SK-N-SH (cell line): ENCODE results near the gene SUGP2. TPM values are rescaled to one million over a fixed set of nuclear protein-coding genes. Genes with fewer than 3 reads are reported as not detected.

ENCODE experiments used
- CTCF ChIA-PET: fragments of 300-600, 350-600 bp; formaldehyde crosslinking; extraction: SDS; loops from one replicate; lab custom pipeline; 2021; lab: Yijun Ruan, JAX
- POLR2A ChIA-PET: fragments of 350-600 bp; sonication (Branson Sonifier 250); formaldehyde crosslinking; extraction: SDS; loops from one replicate; lab custom pipeline; 2020; ENCODE audit warnings: antibody characterized with exemption, inconsistent platforms; lab: Yijun Ruan, JAX
- DNase-seq: peaks from one replicate; pipeline ENCODE4 v3.0.0; 2012
- H2AFZ ChIP-seq: fragments of 200-600 bp; sonication (generic); 2 replicates; pipeline ENCODE4 v1.8.1; 2016; ENCODE audit warnings: antibody characterized with exemption, mild to moderate bottlenecking, low read depth
- H3F3A ChIP-seq: fragments of 200-600 bp; sonication (generic); replicated peaks from 2 replicates; pipeline ENCODE3; 2016; ENCODE audit warnings: antibody characterized with exemption, mild to moderate bottlenecking; ENCODE audit not compliant: insufficient read depth
- H3K27ac ChIP-seq, 2 experiments: fragments of 200-500 bp in 1 of 2; fragments of 200-600 bp in 1 of 2; sonication (Bioruptor generic) in 1 of 2; sonication (generic), shearing (Covaris generic) in 1 of 2; 2 replicates each; pipeline versions ENCODE4 v1.5.1 to v1.6.1; 2014 to 2016; ENCODE audit warnings: low read depth in 2 of 2, inconsistent platforms in 1 of 2, low read length in 1 of 2, mild to moderate bottlenecking in 1 of 2, mixed read lengths in 1 of 2
- H3K27me3 ChIP-seq: fragments of 200-600 bp; sonication (generic), shearing (Covaris generic); 2 replicates; pipeline ENCODE4 v1.6.1; 2016; ENCODE audit warnings: mixed run types; ENCODE audit not compliant: insufficient read depth
- H3K36me3 ChIP-seq, 2 experiments: fragments of 200-500 bp in 1 of 2; fragments of 200-600 bp in 1 of 2; sonication (Bioruptor generic) in 1 of 2; sonication (generic) in 1 of 2; replicated peaks in 1 of 2; 2 replicates each; pipeline versions ENCODE3 to v1.5.1; 2014 to 2016; ENCODE audit warnings: low read length in 1 of 2, mild to moderate bottlenecking in 1 of 2; ENCODE audit not compliant: insufficient read depth in 2 of 2, control insufficient read depth in 1 of 2
- H3K4me1 ChIP-seq, 2 experiments: fragments of 200-500 bp in 1 of 2; fragments of 200-600 bp in 1 of 2; sonication (Bioruptor generic) in 1 of 2; sonication (generic), shearing (Covaris generic) in 1 of 2; 2 replicates each; pipeline versions ENCODE4 v1.5.1 to v1.6.1; 2014 to 2016; ENCODE audit warnings: low read depth in 1 of 2, low read length in 1 of 2, mixed run types in 1 of 2; ENCODE audit not compliant: insufficient read depth in 2 of 2, control insufficient read depth in 1 of 2
- H3K4me2 ChIP-seq: fragments of 200-600 bp; sonication (generic), shearing (Covaris generic); 2 replicates; pipeline ENCODE4 v1.6.1; 2017; ENCODE audit warnings: mixed run types
- H3K4me3 ChIP-seq, 2 experiments: fragments of 200-500 bp in 1 of 2; fragments of 200-600 bp in 1 of 2; sonication (Bioruptor generic) in 1 of 2; sonication (generic), shearing (Covaris generic) in 1 of 2; 2 replicates each; pipeline versions ENCODE4 v1.5.1 to v1.8.1; 2014 to 2016; ENCODE audit warnings: low read depth in 2 of 2, inconsistent platforms in 1 of 2, low read length in 1 of 2, mild to moderate bottlenecking in 1 of 2, mixed read lengths in 1 of 2, moderate library complexity in 1 of 2
- H3K79me2 ChIP-seq: fragments of 200-600 bp; sonication (generic); 2 replicates; pipeline ENCODE4 v1.8.1; 2017; ENCODE audit warnings: mild to moderate bottlenecking; ENCODE audit not compliant: insufficient read depth
- H3K9ac ChIP-seq: fragments of 200-600 bp; sonication (generic); 2 replicates; pipeline ENCODE4 v1.6.1; 2017; ENCODE audit warnings: mixed run types
- H3K9me2 ChIP-seq: fragments of 200-600 bp; sonication (generic); 2 replicates; pipeline ENCODE4 v1.6.1; 2017; ENCODE audit warnings: mixed run types
- H3K9me3 ChIP-seq: fragments of 200-600 bp; sonication (generic); 2 replicates; pipeline ENCODE4 v1.6.1; 2017; ENCODE audit warnings: mixed run types, mild to moderate bottlenecking, moderate library complexity
- H4K20me1 ChIP-seq: fragments of 200-600 bp; sonication (generic); 2 replicates; pipeline ENCODE4 v1.6.1; 2017; ENCODE audit warnings: mild to moderate bottlenecking, mixed run types; ENCODE audit not compliant: insufficient read depth
- CTCF ChIP-seq: fragments of 200-600 bp; sonication (generic); IDR thresholded peaks from 2 replicates; pipeline ENCODE4 v1.6.1; 2017; ENCODE audit warnings: antibody characterized with exemption, mild to moderate bottlenecking, moderate library complexity
- FOSL2 ChIP-seq: IDR thresholded peaks from 2 replicates; pipeline ENCODE4 v1.4.0; 2012; ENCODE audit warnings: low read depth, mild to moderate bottlenecking, moderate library complexity, borderline replicate concordance
- FOXJ3 ChIP-seq: sonication (generic); formaldehyde crosslinking; IDR thresholded peaks from 2 replicates; pipeline ENCODE4 v1.5.1; 2020; ENCODE audit warnings: mild to moderate bottlenecking, missing genetic modification reagents
- GABPA ChIP-seq: IDR thresholded peaks from 2 replicates; pipeline ENCODE4 v1.4.0; 2012; ENCODE audit warnings: low read depth, mild to moderate bottlenecking
- JUND ChIP-seq: IDR thresholded peaks from 2 replicates; pipeline ENCODE4 v1.4.0; 2012
- MXI1 ChIP-seq: IDR thresholded peaks from 2 replicates; pipeline ENCODE4 v1.6.1; 2012; ENCODE audit warnings: mild to moderate bottlenecking, low read depth, low read length, improper control_type of control experiment
- RCOR1 ChIP-seq: fragments of 150-350 bp; IDR thresholded peaks from 2 replicates; pipeline ENCODE4 v1.6.1; 2017; ENCODE audit warnings: antibody characterized with exemption, low read length
- RFX5 ChIP-seq: IDR thresholded peaks from 2 replicates; pipeline ENCODE4 v1.6.1; 2012; ENCODE audit warnings: mild to moderate bottlenecking, improper control_type of control experiment, low read length
- SIN3A ChIP-seq: IDR thresholded peaks from 2 replicates; pipeline ENCODE4 v1.6.1; 2012; ENCODE audit warnings: low read depth, mild to moderate bottlenecking, low read length, moderate library complexity, borderline replicate concordance
- TAF1 ChIP-seq: IDR thresholded peaks from 2 replicates; pipeline ENCODE4 v1.6.1; 2012; ENCODE audit warnings: low read depth, mild to moderate bottlenecking, low read length, moderate library complexity, borderline replicate concordance
- TCF12 ChIP-seq: IDR thresholded peaks from 2 replicates; pipeline ENCODE4 v1.4.0; 2012
- TEAD4 ChIP-seq: IDR thresholded peaks from 2 replicates; pipeline ENCODE4 v1.4.0; 2012; ENCODE audit warnings: mild to moderate bottlenecking, borderline replicate concordance; ENCODE audit not compliant: insufficient read depth
- USF1 ChIP-seq: IDR thresholded peaks from 2 replicates; pipeline ENCODE4 v1.4.0; 2012; ENCODE audit warnings: low read depth, borderline replicate concordance
- YY1 ChIP-seq: IDR thresholded peaks from 2 replicates; pipeline ENCODE4 v1.4.0; 2012; ENCODE audit warnings: low read depth, mild to moderate bottlenecking
- WGBS: methylation state at CpG from one replicate; pipeline ENCODE4 v1.1.6; 2017; ENCODE audit warnings: low lambda C conversion rate; 5-methylcytosine and 5-hydroxymethylcytosine counted together
- polyA plus RNA-seq, 3 experiments: library from polyadenylated mRNA; depleted of rRNA; stranded (reverse); fragments of >200 nt; gene quantifications; 2 replicates each; pipeline ENCODE4 v1.2.3, GENCODE V29; 2012
- TF ChIP-seq, protein P1 (sequence below): IDR thresholded peaks from 2 replicates; pipeline ENCODE4 v1.6.1; 2012; ENCODE audit warnings: mild to moderate bottlenecking, low read depth, low read length, moderate library complexity
- TF ChIP-seq, protein P2 (sequence below): IDR thresholded peaks from 2 replicates; pipeline ENCODE4; 2012
- TF ChIP-seq, protein P3 (sequence below): IDR thresholded peaks from 2 replicates; pipeline ENCODE4 v1.4.0; 2012; ENCODE audit warnings: low read depth

SUGP2 gene
- polyA plus RNA-seq, 1 of the 3 experiments (the other 2 are of a cell fraction) = 56.3 TPM

GRCh38 chr19:18966307-18966706, 67.0 kb downstream of the SUGP2 start:
- H4K20me1 ChIP-seq = no peaks in the 10 kb centered on the region
- H3K4me3 ChIP-seq = no peak overlapping the region
- H3K4me2 ChIP-seq = no peak overlapping the region
- no peak for DNase-seq
- H3K9me3 ChIP-seq = no peaks in the 10 kb centered on the region
- peaks cover 0 to 10% of the 10 kb centered on the region in 2 experiments; a peak in 2 of 4 replicates for H3K4me1 ChIP-seq
- no peak overlapping the region for H2AFZ ChIP-seq
- H3K9me2 ChIP-seq = no peaks in the 10 kb centered on the region
- H3K27ac ChIP-seq = no peak overlapping the region
- 78% methylated on average over 4 of the region's 4 CpGs for WGBS
- POLR2A ChIA-PET = no interaction called here
- H3K27me3 ChIP-seq = no peaks in the 10 kb centered on the region
- CTCF ChIA-PET = interaction anchor here (0.7 to 2.3 kb wide), 2 partner anchors 17 to 20 kb away, joined by 3 to 6 read pairs; no protein-coding TSS in a partner anchor
- peaks cover 22% of the 10 kb centered on the region for H3F3A ChIP-seq
- H3K79me2 ChIP-seq = no peaks in the 10 kb centered on the region
- TF ChIP-seq TCF12 = no peak
- TF ChIP-seq YY1 = no peak
- TF ChIP-seq, protein P1, sequence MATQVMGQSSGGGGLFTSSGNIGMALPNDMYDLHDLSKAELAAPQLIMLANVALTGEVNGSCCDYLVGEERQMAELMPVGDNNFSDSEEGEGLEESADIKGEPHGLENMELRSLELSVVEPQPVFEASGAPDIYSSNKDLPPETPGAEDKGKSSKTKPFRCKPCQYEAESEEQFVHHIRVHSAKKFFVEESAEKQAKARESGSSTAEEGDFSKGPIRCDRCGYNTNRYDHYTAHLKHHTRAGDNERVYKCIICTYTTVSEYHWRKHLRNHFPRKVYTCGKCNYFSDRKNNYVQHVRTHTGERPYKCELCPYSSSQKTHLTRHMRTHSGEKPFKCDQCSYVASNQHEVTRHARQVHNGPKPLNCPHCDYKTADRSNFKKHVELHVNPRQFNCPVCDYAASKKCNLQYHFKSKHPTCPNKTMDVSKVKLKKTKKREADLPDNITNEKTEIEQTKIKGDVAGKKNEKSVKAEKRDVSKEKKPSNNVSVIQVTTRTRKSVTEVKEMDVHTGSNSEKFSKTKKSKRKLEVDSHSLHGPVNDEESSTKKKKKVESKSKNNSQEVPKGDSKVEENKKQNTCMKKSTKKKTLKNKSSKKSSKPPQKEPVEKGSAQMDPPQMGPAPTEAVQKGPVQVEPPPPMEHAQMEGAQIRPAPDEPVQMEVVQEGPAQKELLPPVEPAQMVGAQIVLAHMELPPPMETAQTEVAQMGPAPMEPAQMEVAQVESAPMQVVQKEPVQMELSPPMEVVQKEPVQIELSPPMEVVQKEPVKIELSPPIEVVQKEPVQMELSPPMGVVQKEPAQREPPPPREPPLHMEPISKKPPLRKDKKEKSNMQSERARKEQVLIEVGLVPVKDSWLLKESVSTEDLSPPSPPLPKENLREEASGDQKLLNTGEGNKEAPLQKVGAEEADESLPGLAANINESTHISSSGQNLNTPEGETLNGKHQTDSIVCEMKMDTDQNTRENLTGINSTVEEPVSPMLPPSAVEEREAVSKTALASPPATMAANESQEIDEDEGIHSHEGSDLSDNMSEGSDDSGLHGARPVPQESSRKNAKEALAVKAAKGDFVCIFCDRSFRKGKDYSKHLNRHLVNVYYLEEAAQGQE = no peak
- no peak for TF ChIP-seq FOXJ3 (CRISPR knock-in tag)
- TF ChIP-seq FOSL2 = no peak
- no peak for TF ChIP-seq RCOR1
- no peak for TF ChIP-seq SIN3A
- TF ChIP-seq TAF1 = no peak
- TF ChIP-seq RFX5 = no peak
- TF ChIP-seq GABPA = no peak
- no peak for TF ChIP-seq JUND
- no peaks in the 10 kb centered on the region for H3K36me3 ChIP-seq
- H3K9ac ChIP-seq = no peak overlapping the region

DNA sequence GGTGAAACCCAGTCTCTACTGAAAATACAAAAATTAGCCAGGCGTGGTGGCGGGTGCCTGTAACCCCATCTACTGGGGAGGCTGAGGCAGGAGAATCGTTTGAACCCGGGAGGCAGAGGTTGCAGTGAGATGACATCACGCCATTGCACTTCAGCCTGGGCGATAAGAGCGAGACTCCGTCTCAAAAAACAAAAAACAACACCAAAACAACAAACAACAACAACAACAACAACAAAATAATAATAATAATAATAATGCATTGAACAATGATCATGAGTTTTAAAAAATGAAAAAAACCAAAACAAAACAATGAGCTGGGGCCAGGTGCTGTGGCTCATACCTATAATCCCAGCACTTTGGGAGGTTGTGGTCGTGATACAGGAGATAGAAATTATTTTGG, 69.2 kb downstream of the SUGP2 start:
- H3K27ac ChIP-seq = no peak overlapping the region
- 86% methylated on average over 9 of the region's 9 CpGs for WGBS
- H2AFZ ChIP-seq = no peak overlapping the region
- H3K9me3 ChIP-seq = no peaks in the 10 kb centered on the region
- no peaks in the 10 kb centered on the region for H3K36me3 ChIP-seq
- ChIA-PET POLR2A (no interaction called here), CTCF (interaction anchor here (1.2 kb wide), 1 partner anchor 514 kb away, joined by 3 read pairs; no protein-coding TSS in a partner anchor)
- H3K9me2 ChIP-seq = no peaks in the 10 kb centered on the region
- H3K27me3 ChIP-seq = no peaks in the 10 kb centered on the region
- H3K79me2 ChIP-seq = no peaks in the 10 kb centered on the region
- no peak overlapping the region for H3K4me3 ChIP-seq
- H3K9ac ChIP-seq = no peak overlapping the region
- no peak for DNase-seq
- H3K4me2 ChIP-seq = no peak overlapping the region
- no peaks in the 10 kb centered on the region for H3K4me1 ChIP-seq
- no peaks in the 10 kb centered on the region for H4K20me1 ChIP-seq
- H3F3A ChIP-seq = peaks cover 5% of the 10 kb centered on the region
- TF ChIP-seq TCF12 (no peak), MXI1 (no peak), TEAD4 (no peak), USF1 (no peak), TAF1 (no peak), SIN3A (no peak), CTCF (no peak)
- TF ChIP-seq, protein P2, sequence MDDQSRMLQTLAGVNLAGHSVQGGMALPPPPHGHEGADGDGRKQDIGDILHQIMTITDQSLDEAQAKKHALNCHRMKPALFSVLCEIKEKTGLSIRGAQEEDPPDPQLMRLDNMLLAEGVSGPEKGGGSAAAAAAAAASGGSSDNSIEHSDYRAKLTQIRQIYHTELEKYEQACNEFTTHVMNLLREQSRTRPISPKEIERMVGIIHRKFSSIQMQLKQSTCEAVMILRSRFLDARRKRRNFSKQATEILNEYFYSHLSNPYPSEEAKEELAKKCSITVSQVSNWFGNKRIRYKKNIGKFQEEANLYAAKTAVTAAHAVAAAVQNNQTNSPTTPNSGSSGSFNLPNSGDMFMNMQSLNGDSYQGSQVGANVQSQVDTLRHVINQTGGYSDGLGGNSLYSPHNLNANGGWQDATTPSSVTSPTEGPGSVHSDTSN = no peak
- TF ChIP-seq, protein P3, sequence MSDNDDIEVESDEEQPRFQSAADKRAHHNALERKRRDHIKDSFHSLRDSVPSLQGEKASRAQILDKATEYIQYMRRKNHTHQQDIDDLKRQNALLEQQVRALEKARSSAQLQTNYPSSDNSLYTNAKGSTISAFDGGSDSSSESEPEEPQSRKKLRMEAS = no peak
- TF ChIP-seq, protein P1 = no peak
